COLO668 (cell line): Measurements from ENCODE around the gene NEMP2.

Experiments
- DNase-seq: peaks from one replicate; lab custom pipeline; 2025; ENCODE audit not compliant: unreplicated experiment; lab: John Stamatoyannopoulos, UW

NEMP2 gene

GRCh38 chr2:190460487-190460886 lies 74.0 kb downstream of the NEMP2 start:
- no peak for DNase-seq

GRCh38 chr2:190459881-190460280 lies 74.6 kb downstream of the NEMP2 start:
- DNase-seq: no peak

- no peak for DNase-seq
These were observed 76.0 kb downstream of the NEMP2 start for GRCh38 chr2:190458352-190459107.

GRCh38 chr2:190457256-190457655 lies 77.3 kb downstream of the NEMP2 start:
- DNase-seq: no peak

- DNase-seq: no peak
These were observed 77.7 kb downstream of the NEMP2 start for GRCh38 chr2:190456833-190457232.

- no peak for DNase-seq
These were observed 79.0 kb downstream of the NEMP2 start for GRCh38 chr2:190455358-190456095.

GRCh38 chr2:190454795-190455194 lies 79.7 kb downstream of the NEMP2 start:
- no peak for DNase-seq
